C4-2B (cell line): ENCODE data around the gene LRRK2.

Experiments used
- ZFX ChIP-seq: fragments of 450-650 bp; IDR thresholded peaks from 2 replicates; pipeline ENCODE4 v1.6.1; 2017
- TF ChIP-seq, protein P1 (sequence below): fragments of 450-650 bp; conservative IDR thresholded peaks from 2 replicates; pipeline ENCODE4 v1.5.1; 2017; ENCODE audit warnings: mild to moderate bottlenecking

DNA sequence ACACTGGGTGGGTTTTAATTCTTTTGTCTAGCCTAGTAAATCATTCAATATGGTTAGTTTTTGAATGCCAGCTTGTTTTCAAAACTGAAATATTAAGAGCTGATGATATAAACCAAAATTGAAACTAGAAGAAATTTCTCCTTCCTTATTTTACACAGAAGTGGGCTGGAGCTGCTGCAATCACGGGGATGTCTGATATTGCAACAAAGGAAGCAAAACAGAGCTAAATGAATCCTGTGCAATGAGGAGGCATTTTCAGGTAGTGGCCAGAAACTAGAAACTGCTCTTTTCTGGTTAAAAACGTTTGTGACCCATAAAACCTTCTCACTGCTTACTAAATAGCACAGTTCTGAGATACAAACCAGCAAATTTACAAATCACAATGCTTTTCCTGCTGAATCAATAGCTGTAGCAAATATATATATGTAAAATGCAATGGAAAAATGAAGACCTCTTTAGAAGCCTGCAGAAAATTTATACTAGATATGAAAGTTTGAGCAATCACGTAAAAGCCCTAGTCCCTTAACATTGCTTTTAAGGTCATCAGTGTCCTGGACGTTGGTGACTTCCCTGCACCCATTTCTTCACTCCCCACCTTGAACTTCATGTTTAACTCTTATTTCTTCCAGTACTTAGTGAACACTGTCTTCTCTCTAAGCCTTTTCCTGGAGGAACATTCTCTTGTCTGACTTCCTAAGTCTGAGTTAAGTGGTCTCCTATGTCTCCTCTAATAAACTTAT is 15.9 kb upstream of the LRRK2 start:
- TF ChIP-seq, protein P1, sequence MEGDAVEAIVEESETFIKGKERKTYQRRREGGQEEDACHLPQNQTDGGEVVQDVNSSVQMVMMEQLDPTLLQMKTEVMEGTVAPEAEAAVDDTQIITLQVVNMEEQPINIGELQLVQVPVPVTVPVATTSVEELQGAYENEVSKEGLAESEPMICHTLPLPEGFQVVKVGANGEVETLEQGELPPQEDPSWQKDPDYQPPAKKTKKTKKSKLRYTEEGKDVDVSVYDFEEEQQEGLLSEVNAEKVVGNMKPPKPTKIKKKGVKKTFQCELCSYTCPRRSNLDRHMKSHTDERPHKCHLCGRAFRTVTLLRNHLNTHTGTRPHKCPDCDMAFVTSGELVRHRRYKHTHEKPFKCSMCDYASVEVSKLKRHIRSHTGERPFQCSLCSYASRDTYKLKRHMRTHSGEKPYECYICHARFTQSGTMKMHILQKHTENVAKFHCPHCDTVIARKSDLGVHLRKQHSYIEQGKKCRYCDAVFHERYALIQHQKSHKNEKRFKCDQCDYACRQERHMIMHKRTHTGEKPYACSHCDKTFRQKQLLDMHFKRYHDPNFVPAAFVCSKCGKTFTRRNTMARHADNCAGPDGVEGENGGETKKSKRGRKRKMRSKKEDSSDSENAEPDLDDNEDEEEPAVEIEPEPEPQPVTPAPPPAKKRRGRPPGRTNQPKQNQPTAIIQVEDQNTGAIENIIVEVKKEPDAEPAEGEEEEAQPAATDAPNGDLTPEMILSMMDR = no peak
- no peak for TF ChIP-seq ZFX
